NCI-H82 (cell line): ENCODE data around the gene SH3BP2.

Experiments
- DNase-seq: peaks from one replicate; lab custom pipeline; 2025; lab: John Stamatoyannopoulos, UW

Gene SH3BP2

DNA sequence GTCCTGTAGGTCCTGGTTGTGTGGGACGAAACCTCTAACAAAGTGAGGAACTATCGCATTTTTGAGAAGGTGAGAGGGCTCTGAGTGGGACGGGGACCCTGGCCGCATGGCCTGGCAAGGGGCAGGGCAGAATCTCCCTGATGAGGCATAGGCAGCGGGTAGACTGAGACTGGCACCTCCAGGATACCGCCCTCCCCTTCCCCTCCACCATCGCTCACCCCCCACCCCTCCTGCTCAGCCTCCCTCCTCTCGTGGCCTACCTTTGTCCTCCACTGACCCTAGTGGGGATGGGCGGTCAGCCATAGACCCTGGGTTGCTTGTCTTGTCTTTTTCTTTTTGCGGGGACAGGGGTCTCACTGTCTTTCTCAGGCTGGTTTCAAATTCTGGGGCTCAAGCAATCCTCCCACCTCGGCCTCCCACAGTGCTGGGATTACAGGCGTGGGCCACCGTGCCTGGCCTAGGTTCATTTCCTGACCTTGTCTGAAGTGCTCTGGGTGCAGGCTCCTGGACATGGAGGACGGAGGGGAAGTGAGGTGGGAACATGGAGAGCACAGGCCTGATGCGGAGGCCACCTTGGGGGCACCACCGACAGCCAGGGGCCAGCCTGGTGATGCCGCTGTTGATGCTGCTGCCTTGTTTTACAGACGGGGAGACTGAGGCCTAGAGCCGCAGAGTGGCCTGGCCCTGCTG lies 40.2 kb downstream of the SH3BP2 start:
- no peak for DNase-seq

DNA sequence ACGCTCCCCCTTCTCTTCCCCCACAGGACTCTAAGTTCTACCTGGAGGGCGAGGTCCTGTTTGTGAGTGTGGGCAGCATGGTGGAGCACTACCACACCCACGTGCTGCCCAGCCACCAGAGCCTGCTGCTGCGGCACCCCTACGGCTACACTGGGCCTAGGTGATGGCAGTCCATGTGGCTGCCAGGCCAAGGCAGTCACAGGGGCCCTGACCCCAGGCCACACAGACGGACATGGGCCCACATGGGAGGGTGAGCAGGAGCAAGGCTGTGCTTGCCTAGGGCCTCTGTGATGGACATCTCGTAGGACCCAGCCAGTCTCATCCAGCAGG lies 40.8 kb downstream of the SH3BP2 start:
- DNase-seq = no peak

DNA sequence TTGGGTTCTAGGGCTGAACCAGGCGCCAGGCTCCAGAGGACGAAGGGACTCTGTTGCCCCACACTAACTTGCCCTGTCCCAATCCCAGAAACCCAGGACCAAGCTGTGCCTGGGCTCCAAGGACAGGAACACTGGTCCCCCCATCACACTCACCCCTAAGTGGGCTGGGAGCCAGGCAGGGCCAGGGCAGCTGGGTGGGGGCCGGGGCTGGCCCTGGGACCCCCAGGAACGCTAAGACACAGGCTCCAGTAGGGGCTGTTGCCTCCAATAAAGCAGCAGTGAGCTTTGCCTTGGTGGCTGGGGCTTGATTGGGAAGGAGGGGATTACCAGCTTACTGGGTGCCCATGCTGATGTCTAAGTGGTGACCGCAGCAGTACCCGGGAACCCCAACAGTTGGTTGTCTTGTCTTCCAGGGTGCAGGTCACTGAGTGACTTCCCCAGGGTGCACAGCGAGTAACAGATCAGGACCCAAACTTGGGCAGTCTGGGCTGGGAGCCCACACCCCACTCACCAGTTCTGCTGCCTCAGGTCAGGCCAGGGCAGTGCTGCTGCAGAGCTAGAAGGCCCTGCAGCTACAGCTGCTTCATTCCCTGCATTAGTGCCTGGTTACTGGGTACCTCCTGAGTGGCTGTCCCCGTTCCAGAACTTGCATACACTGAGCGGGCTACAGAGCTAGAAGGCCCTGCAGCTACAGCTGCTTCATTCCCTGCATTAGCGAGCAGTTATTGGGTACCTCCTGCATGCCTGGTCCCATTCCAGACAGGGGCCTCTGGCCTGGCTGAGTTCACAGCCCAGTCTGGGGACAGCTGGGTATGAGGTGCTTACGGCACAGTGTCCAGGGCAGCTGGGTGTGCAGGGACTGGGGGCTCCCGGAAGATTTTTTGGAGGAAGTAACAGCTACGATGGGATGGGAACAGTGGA lies 41.4 kb downstream of the SH3BP2 start:
- DNase-seq = no peak

DNA sequence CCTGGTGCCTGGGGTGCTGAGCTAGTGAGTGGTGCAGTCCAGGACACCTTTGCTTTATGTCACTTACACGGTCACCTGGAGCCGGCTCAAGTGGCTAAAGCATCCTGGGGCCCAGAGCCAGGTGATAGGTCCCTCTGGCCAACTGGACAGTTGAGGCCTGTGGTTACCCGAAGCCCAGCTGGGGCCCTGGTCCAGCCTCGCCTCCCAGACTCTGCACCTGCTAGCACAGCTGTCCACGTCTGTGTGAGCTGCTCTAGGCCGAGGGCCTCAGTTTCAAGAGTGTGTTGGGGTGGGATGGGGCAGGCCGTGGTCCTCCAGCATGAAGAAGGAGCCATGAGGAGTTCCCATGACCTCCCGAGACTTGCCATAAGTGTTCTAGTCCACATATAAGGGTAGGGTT lies 43.1 kb downstream of the SH3BP2 start:
- DNase-seq = no peak

DNA sequence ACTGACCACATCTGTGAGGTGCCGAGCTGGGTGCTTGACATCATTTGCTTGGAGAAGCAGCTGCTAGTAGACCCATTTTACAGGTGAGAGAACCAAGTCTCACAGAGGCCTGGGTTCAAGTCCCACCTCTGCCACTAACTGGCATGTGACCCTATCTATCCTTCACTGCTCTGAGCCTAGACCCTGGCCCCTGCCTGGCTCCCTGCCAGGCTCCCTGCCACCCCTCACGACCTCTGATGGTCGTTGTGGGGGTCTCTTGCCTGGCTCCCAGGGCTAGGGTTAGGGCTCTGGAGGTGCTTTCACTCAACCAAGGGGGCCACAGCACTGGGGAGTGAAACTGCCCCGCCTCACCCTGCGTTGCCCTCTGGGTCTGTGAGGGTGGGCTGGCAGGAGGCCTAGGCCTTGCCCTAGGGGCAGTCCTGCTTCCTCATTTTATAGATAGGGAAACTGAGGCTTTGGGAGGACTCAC lies 43.5 kb downstream of the SH3BP2 start:
- no peak for DNase-seq

DNA sequence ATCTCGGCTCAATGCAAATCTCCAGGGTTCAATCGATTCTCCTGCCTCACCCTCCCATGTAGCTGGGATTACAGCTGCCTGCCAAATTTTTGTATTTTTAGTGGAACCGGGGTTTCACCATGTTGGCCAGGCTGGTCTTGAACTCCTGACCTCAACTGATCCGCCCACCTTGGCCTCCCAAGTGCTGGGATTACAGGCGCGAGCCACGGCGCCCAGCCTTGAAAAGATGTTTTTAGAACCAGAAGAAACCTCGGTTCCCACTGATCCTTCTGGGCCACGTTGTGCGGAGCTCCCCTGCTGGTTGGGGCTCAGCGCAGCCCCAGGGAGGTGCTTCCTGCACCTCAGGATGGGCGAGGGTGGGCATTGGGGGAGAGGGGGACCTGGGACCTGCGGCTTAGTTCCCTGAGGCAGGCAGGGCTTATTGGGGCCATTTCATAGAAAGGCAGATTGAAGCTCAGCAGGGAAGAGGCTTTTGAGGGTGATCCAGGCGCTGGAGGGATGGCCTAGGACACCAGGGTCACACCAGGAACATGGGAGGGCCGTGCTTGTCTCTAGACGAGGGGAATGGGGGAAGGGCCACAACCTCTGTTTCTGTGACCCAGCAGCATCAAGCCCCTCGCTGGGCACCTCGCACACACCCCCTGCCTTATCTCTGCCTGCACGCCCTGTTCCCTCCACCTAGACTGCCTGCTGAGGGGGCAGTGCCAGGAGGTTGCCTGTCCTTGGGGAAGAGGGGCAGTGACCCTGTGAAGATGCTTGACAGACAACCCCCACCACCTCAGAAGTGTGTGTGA lies 44.4 kb downstream of the SH3BP2 start:
- no peak for DNase-seq

DNA sequence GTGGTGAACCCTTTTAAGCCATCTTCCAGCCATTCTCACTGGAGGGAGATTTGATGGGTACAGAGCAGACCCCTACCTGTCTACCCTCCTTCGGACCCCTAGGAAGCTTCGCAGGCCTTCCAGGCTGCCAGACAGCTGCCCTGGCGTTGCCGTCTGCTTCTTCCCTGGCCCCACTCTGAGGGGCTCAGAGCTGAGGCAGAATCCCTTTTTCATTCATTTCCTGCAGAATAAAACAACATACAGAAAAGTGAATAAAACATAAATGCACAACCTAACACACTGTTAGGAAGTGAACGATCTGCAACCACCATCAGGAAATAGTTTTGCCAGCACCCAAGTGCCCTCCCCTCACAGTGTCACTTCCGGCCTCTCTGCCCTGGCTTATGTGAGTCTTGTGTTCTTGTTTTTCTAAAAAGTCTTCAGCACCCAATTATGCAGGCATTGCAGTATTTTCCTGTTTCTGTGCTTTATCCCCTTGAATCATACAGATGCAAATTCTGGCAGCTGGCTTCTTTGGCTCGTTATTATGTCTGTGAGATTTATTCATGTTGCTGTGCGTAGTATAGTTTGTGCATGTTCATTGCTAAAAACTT lies 45.1 kb downstream of the SH3BP2 start:
- no peak for DNase-seq

DNA sequence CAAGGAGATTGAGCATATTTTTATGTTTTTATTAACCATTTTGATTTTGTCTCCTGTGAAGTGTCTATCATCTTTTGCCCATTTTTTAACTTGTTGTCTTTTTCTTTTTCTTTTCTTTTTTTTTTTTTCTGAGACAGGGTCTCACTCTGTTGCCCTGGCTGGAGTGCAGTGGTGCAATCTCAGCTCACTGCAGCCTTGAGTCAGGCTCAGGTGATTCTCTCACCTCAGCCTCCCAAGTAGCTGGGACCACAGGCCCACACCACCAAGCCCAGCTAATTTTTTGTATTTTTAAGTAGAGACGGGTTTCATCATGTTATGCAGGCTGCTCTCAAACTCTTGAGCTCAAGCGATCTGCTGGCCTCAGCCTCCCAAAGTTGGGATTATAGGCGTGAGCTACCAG lies 46.2 kb downstream of the SH3BP2 start:
- DNase-seq = no peak

DNA sequence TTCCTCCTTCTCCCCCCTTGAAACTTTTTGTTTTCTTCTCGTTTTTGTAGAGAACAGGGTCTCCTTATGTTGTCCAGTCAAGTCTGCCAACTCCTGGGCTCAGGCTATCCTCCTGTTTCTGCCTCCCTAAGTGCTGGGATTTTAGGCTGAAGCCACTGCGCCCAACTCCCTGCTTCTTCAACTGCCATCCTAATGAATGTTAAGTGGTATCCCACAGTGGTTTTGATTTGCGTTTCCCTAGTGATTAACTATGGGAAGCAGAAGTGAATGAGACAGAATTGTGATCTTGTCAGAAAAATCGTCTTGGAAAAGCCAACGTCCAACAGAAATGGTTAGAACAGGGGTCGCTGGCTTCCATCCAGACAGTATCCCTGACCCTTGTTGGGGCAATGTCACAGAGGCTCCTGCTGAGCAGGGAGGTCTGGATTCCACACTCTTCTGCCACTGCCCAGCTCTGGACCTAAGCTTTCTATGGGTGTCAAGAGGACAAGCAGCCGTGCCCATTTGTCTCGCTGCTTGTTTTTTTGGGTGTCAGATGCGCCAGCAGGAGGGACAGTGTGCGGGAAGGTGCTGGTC lies 49.9 kb downstream of the SH3BP2 start:
- no peak for DNase-seq

DNA sequence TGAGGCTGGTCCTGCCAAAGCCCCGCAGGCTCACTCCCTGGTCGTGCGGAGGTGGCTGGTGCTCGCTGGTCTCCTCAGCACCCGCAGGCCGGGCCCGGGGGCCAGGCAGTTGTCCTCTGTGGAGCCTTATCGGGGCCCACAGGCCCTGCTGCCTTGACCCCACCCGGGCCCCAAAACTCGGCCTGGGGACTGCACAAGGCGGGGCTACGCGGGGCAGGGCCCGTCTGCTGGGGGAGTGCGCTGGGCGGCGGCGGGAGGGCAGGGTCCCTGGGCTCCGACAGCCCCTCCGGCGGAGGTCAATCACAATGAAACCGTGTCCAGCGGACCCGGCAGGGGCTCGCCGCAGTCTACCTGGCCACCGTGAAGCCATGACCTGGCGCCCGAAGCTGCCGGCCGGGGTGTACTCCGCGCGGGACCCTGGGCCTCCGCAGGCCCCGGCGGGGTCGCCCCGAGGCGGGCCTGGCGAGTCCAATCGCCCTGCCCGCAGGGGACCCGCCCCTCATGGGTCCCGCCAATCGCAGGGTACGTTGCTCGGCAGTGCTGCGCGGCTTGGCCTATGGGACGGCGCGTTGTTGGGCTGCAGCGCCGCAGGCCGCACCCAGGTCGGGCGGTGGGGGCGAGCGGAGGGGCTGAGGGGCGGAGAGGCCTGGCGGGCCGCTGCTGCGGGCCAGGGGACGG lies 50.5 kb downstream of the SH3BP2 start, which contains the start of gene ADD1:
TSS of gene ADD1 (plus strand) at position 582 of the 678 bp plus-strand sequence. CDS start 32,072 bp downstream, outside the sequence.
- peak; percentile 89 for DNase-seq

DNA sequence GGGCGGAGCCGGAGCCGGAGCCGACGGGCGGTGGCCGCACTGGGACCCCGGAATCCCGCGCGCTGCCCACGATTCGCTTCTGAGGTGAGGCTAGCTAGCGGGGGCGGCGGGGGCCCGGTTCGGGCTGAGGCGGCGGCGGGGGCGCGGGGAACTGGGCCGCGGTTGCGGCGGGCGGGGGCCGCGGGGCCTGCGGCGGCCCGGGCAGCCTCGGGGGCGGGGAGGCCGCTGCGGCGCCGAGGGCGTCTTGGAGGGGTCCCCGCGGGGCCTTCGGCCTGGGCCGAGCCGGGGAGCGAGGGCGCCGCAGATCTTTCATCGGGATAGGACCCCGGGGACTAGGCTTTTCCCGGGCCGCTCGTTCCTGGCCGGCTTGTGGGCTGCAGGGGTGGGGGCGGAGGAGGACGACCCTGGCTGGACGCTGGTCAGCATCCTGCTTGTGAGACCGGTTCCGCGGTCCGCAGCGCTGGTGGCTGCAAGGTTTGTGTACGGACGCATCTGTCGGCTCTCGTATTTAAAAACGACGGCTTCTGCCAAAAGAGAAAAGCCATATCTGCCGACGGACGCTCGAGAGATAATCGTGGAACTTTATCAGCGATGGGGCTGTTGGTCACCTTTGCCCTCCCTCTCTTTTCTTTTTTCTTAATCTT lies 51.2 kb downstream of the SH3BP2 start:
- DNase-seq = peak; percentile 39

DNA sequence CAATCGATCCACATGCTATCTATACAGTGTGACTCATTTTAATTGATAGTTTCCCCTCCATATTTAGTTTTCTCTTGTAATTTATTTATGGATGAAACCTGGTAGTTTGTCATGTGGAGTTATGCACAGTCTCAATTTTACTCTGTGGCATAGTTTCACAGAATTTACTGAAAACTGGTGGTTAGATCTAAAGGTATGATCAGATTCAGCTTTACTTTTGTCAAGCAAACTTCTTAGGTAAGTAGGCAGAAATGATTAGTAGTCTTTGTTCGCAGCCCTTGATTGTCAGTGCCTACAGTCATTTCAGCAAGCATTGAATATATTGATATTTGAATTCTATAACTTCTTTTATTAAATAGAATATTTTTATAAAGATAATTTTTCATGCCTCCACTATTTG lies 53.3 kb downstream of the SH3BP2 start:
- no peak for DNase-seq

DNA sequence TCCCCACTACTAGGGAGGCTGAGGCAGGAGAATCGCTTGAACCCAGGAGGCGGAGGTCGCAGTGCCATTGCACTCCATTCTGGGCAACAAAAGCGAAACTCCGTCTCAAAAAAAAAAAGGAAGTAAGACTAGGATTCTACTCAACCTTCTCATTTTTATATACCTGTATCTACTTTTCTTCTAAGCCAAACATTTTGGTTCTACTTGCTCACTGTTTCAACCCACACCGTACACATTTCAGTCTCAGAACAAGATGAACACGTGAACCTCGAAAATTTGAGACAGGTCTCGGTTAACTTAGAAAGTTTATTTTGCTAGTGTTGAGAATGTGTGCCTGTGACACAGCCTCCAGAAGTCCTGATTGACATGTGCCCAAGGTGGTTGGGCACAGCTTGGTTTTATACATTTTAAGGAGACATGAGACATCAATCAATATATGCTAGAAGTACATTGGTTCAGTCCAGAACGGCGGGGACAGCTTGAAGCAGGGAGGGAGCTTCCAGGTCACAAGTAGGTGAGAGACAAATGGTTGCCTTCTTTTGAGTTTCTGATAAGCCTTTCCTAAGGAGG lies 54.5 kb downstream of the SH3BP2 start:
- no peak for DNase-seq

DNA sequence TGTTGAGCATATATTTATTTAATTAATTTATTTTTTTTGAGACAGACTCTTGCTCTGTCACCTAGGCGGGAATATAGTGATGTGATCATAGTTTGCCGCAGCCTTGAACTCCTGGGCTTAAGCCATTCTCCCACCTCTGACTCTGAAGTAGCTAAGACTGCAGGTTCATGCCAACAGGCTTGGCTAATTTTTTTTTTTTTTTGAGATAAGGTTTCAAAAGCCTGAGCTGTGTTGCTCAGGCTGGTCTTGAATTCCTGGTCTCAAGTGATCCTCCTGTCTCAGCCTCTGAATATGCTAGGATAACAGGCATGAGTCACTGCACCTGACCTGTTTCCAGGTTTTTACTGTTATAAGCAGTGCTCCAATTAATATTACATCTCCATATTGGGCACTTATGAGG lies 55.6 kb downstream of the SH3BP2 start:
- no peak for DNase-seq

DNA sequence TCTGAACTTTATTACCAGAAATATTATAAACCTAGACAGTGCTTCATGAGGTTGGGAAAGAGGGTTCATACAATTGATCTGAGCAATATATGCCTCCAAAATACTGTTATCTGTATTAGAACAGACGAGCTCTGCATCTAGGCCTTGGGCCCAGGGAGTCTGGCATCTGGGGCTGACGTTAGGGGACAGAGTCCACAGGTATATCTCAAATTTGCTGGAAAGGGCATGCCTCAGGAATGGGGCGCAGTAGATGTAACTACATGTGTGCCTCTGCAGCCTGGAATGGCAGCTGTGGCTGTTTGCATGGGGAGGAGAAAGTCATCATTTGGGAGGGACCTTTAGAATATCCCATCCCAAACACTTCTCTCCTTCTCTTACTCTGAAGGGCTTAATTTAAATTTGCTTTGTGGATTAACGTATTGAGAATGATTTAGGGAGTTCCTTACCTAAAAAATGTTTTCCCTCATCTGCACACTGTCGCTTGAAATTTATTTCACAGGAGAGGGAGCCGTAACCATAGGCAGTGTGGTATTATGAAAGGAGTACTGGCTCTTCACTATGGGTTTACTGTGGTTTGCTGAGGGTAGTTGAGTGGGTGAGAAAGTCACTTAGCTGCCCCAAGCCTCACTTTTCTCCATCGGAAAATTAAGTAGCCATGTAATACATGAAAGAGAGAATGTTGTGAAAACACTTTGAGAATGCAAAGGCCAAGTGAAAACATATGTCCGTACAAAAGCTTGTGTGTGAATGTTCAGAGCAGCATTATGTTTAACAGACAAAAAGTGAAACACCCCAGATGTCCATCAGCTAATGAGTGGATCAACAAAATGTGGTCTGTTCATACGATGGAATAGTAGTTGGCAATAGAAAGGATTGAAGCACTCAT lies 56.6 kb downstream of the SH3BP2 start:
- DNase-seq = peak; percentile 8

DNA sequence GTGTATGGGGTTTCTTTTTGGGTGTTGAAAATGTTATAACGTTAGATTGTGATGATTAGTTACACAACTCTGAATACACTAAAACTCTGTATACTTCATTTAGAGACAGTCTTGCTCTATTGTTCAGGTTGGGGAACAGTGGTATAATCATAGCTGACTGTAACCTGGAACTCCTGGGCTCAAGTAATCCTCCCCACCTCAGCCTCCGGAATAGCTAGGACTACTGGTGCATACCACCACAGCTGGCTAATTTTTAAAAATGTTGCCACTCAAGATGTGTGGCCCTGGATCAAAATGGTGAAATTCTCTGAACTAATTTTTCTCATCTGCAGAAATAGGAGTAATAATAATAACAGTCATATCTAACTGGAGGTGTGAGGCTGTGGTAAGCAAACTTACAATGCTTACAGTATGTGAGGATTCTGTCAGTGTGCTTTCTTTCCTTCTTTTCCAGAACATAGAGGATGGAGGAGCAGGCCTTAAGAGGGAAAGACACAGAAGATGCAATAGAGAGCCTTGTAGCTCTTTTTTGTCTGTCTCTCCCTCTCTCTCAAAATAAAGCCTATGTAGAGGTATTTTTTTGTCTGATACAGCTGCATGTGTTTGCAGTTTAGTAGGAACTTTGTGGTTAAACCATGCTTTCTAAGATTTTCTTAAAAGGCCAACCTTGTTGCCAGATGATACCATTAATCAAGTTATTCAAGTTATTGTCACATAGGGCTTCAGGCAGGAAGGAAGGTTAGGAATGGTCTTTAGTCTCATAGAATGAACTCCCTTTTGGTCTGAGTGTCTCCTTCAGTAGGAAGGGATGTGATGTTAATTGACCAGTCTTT lies 58.3 kb downstream of the SH3BP2 start:
- no peak for DNase-seq

DNA sequence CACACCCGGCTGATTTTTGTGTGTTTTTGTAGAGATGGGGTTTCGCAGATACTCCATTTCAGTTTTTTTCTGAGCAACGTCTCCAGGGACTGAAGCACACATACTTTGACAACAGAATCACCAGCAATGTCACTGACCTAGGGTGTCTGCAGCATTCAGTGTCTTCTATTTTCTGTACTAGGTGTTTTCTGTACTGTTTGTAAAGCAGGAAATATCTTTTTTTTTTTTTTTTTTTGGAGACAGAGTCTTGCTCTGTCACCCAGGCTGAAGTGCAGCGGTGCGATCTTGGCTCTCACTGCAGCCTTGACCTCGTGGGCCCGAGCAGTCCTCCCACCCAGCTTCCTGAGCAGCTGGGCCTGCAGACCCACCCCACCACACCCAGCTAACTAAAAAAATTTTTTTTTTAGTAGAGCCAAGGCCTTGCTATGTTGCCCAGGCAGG lies 59.6 kb downstream of the SH3BP2 start:
- DNase-seq = no peak

DNA sequence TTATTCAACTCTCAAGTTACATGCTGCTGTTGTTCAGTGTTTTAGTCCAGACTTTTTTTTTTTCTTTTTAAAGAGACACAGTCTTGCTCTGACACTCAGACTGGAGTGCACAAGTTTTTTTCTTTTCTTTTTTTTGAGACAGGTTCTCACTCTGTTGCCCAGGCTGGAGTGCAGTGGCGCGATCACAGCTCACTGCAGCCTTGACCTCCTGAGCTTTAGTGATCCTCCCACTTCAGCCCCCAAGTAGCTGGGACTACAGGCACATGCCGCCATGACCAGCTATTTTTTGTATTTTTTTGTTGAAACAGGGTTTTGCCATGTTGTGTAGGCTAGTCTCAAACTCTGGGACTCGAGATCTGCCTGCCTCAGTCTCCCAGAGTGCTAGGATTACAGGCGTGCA lies 62.7 kb downstream of the SH3BP2 start:
- DNase-seq = no peak
